Measurements from ENCODE around the gene CFAP74.

The CFAP74 gene

GRCh38 chr1:1957533-1957961 is 46.0 kb downstream of the CFAP74 start:
- DNase-seq (ENCODE audit: extremely low read depth, low read depth) = no peak
- TF ChIP-seq CTCF (IDR thresholded peaks at IDR 0.05; ENCODE audit: low read depth, low read length) = no peak

DNA sequence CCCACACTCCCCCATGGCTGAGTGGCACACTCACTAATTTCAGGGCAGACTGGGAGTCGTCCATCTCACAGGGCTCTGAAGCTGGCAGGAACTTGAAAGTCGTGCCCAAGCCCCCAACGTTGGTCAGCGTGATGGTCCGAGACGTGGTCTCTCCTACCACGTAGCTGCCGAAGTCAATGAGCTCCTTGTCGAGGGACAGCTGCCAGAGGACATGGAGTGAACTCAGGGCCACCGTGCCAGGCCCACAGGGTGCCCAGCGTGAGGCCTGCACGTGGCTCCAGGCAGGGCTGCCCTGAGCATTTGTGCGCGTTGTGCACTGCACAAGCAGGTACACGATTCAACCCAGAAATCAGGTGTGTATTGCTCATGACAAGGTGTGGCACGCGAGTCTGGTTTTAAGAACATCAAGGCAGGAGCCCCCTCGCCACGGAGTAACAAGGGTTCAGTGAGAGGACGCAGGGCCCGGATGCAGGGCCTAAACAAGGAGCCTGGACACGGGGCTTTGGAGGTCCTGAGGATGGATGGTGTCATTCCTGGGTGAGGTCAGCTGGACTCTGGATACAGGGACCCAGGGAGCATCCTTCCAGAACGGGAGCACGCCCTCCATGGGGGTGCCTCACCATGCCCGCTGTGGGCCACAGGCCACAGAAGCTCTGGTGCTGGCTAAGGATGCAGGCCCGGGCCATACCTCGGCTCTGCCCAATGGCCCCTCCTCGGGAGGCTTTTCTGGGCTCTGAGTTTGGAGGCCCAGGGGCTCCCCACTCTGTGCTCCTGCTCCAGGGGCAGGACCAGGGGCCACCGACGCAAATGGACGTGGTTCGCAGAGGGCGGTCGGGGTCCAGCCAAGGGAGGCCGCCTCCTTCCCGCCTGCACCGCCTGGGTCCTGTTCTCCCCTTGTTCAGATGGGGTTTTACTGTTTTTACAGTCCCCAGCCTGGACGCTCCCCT is 46.7 kb downstream of the CFAP74 start:
- no peak for TF ChIP-seq CTCF (IDR thresholded peaks at IDR 0.05; ENCODE audit: low read depth, low read length)
- DNase-seq (ENCODE audit: extremely low read depth, low read depth) = no peak

DNA sequence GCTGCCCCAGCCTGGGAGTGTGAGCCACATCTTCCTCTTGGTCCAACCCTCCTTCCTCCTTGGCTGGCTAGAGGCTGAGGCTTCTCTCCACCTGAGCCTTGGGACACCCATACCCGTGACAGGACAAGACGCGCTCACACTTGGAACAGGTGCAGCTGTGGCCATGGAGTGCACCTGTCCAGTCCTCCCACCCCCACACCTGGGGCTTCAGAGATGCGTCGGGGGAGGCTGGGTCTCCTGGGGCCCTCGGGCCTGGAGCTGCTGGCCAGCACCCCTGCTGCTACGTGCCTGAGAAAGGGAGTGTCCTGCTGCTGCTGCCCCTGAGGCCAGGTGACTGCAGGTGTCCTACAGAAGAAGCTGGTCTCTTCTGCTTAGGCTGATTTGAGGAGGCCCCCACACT is 47.5 kb downstream of the CFAP74 start:
- no peak for DNase-seq (ENCODE audit: extremely low read depth, low read depth)
- TF ChIP-seq CTCF (IDR thresholded peaks at IDR 0.05; ENCODE audit: low read depth, low read length) = no peak

- no peak for DNase-seq (ENCODE audit: extremely low read depth, low read depth)
- no peak for TF ChIP-seq CTCF (IDR thresholded peaks at IDR 0.05; ENCODE audit: low read depth, low read length)
These were observed 47.9 kb downstream of the CFAP74 start for GRCh38 chr1:1955621-1956094.

DNA sequence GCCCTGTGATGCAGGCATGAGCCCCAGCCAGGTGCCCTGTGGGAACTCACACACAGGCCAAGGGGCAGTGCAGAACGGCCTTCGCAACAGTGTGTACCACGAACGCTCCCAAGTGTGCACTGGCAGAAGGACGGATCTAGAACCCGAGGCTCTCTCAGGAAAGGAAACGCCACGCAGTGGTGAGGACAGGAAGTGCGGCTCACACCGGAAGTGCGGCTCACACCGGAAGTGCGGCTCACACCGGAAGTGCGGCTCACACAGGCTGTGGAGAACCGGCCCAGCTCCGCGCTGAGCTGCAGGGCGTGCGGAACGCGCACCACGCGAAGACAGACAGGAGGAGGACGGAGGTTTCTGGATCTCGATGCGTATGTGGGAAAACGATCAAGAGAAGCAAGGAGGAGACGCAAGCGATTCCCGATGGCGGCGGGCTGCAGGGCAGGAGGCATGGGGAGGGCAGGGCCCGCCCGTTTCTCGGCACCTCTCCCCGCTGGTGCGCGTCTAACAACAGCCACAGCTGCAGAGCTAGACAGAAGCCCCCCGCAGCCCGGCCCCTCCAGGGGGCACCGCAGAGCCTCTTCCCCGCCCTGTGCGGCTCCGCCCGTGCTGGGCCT is 48.6 kb downstream of the CFAP74 start:
- no peak for TF ChIP-seq CTCF (IDR thresholded peaks at IDR 0.05; ENCODE audit: low read depth, low read length)
- DNase-seq (ENCODE audit: extremely low read depth, low read depth) = no peak

DNA sequence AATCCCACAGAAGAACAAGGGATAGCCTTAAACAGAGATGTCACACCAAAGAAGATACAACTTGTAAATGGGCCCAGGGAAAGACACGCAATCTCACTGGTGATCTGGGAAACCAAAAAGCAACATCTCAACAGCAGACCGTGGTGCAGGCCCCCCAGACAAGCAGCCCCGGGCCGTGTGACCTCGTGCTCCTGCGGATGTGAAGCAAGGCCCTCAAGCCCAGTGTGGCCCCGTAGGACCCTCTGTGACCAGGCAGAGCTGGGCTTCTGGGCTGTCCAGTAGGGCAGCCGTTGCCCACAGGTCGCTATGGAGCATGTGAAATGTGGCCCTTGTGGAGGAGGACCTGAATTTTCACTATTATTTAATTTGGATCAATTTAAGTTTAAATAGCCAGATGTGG is 49.6 kb downstream of the CFAP74 start:
- no peak for DNase-seq (ENCODE audit: extremely low read depth, low read depth)
- TF ChIP-seq CTCF (IDR thresholded peaks at IDR 0.05; ENCODE audit: low read depth, low read length) = no peak

DNA sequence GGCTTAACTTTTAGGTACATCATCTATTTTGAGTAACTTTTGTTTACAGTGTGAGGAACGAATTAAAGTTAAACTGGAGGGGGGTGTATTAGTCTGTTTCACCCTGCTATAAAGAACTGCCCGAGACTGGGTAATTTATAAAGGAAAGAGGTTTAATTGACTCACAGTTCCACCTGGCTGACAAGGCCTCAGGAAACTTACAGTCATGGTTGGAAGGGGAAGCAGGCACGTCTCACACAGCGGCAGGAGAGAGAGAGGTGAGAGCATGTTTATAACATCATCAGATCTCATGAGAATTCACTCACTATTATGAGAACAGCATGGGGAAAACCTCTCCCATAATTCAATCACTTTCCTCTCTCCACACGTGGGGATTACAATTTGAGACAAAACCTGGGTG is 52.6 kb downstream of the CFAP74 start:
- no peak for TF ChIP-seq CTCF (IDR thresholded peaks at IDR 0.05; ENCODE audit: low read depth, low read length)
- DNase-seq (ENCODE audit: extremely low read depth, low read depth) = no peak

All from AG09319 (cell line).